Stimulated activated CD8-positive, alpha-beta memory T cell treated with anti-CD3 and anti-CD28 coated beads, Interleukin-12 subunit alpha, Interleukin-12 subunit beta, amount 100 ng/mL, for 4 hours (primary cell): ENCODE data around the gene LRRC18.

Experiments
- DNase-seq: peaks from one replicate; pipeline ENCODE4 v3.0.0-alpha.2; 2020; ENCODE audit warnings: low read depth

The LRRC18 gene

GRCh38 chr10:48907730-48908129, 31.9 kb downstream of the LRRC18 start:
- no peak for DNase-seq

GRCh38 chr10:48906841-48907240, 32.8 kb downstream of the LRRC18 start:
- DNase-seq = no peak

- DNase-seq = no peak
These were observed 34.3 kb downstream of the LRRC18 start for GRCh38 chr10:48905311-48905710.

- DNase-seq = no peak
These were observed 34.8 kb downstream of the LRRC18 start for GRCh38 chr10:48904861-48905260.

- no peak for DNase-seq
These were observed 36.5 kb downstream of the LRRC18 start for GRCh38 chr10:48903151-48903550.

GRCh38 chr10:48902096-48902495, 37.5 kb downstream of the LRRC18 start:
- no peak for DNase-seq

- DNase-seq = no peak
These were observed 38.3 kb downstream of the LRRC18 start for GRCh38 chr10:48901319-48901718.

- no peak for DNase-seq
These were observed 39.3 kb downstream of the LRRC18 start for GRCh38 chr10:48900371-48900801.

- DNase-seq = no peak
These were observed 39.9 kb downstream of the LRRC18 start for GRCh38 chr10:48899781-48900180.

- DNase-seq = no peak
These were observed 41.2 kb downstream of the LRRC18 start for GRCh38 chr10:48898426-48898825.

GRCh38 chr10:48897441-48897790, 42.2 kb downstream of the LRRC18 start:
- DNase-seq = no peak

GRCh38 chr10:48896756-48897440, 42.7 kb downstream of the LRRC18 start:
- no peak for DNase-seq

- no peak for DNase-seq
These were observed 43.8 kb downstream of the LRRC18 start for GRCh38 chr10:48895803-48896195.

GRCh38 chr10:48894911-48895802, 44.5 kb downstream of the LRRC18 start:
- no peak for DNase-seq

GRCh38 chr10:48890888-48891850, 48.5 kb downstream of the LRRC18 start:
- DNase-seq = no peak

GRCh38 chr10:48887982-48888381, 51.7 kb downstream of the LRRC18 start:
- DNase-seq = no peak

GRCh38 chr10:48885376-48885775, 54.3 kb downstream of the LRRC18 start:
- no peak for DNase-seq

GRCh38 chr10:48884179-48885045, 55.2 kb downstream of the LRRC18 start:
- DNase-seq = no peak

GRCh38 chr10:48883701-48884100, 55.9 kb downstream of the LRRC18 start:
- DNase-seq = no peak

- no peak for DNase-seq
These were observed 56.8 kb downstream of the LRRC18 start for GRCh38 chr10:48882881-48883280.

- DNase-seq = no peak
These were observed 57.7 kb downstream of the LRRC18 start for GRCh38 chr10:48881937-48882336.
